ENCODE measurements around the gene SLC25A19.
A peak's percentile ranks its signal among the peaks of the same experiment; 100 is the strongest.
"Not testable (repeated sequence)": the region's sequence is repeated elsewhere in the genome, so short reads cannot be mapped to it uniquely, and the experiment has no call there.

The SLC25A19 gene

GRCh38 chr17:75316253-75316652 lies 27.0 kb upstream of the SLC25A19 start:
- Mint-ChIP-seq H3K36me3 (ENCODE audit: low read depth) (peaks cover 31% of the 10 kb centered on the region), H3K4me3 (peak overlapping the region; percentile 20), H3K9me3 (no peaks in the 10 kb centered on the region), H3K27me3 (no peaks in the 10 kb centered on the region), H3K4me1 (ENCODE audit: low read depth) (peaks cover 49% of the 10 kb centered on the region), H3K27ac (peak overlapping the region; percentile 88)

GRCh38 chr17:75315541-75316243 lies 26.5 kb upstream of the SLC25A19 start:
- H3K4me1 Mint-ChIP-seq (ENCODE audit: low read depth) = peaks cover 49% of the 10 kb centered on the region

GRCh38 chr17:75313941-75314551 lies 24.8 kb upstream of the SLC25A19 start:
- no peaks in the 10 kb centered on the region for H3K9me3 Mint-ChIP-seq
- peak overlapping the region; percentile 79 for H3K27ac Mint-ChIP-seq
- H3K36me3 Mint-ChIP-seq (ENCODE audit: low read depth) = peaks cover 14% of the 10 kb centered on the region
- H3K27me3 Mint-ChIP-seq = no peaks in the 10 kb centered on the region
- H3K4me3 Mint-ChIP-seq = peak overlapping the region; percentile 20
- H3K4me1 Mint-ChIP-seq (ENCODE audit: low read depth) = peaks cover 49% of the 10 kb centered on the region

More at GRCh38 chr17:75315541-75316243, 26.5 kb upstream of the SLC25A19 start:
- Mint-ChIP-seq H3K27ac (peak overlapping the region; percentile 88), H3K27me3 (no peaks in the 10 kb centered on the region), H3K9me3 (no peaks in the 10 kb centered on the region), H3K4me3 (peak overlapping the region; percentile 20), H3K36me3 (ENCODE audit: low read depth) (peaks cover 25% of the 10 kb centered on the region)

GRCh38 chr17:75308732-75309629 lies 19.7 kb upstream of the SLC25A19 start:
- peaks cover 18% of the 10 kb centered on the region for H3K4me1 Mint-ChIP-seq (ENCODE audit: low read depth)
- H3K27ac Mint-ChIP-seq = no peak overlapping the region
- H3K9me3 Mint-ChIP-seq = no peaks in the 10 kb centered on the region
- H3K36me3 Mint-ChIP-seq (ENCODE audit: low read depth) = no peaks in the 10 kb centered on the region
- no peak overlapping the region for H3K4me3 Mint-ChIP-seq
- no peaks in the 10 kb centered on the region for H3K27me3 Mint-ChIP-seq

GRCh38 chr17:75307957-75308731 lies 18.9 kb upstream of the SLC25A19 start:
- no peaks in the 10 kb centered on the region for H3K9me3 Mint-ChIP-seq
- H3K27me3 Mint-ChIP-seq = no peaks in the 10 kb centered on the region
- H3K36me3 Mint-ChIP-seq (ENCODE audit: low read depth) = no peaks in the 10 kb centered on the region
- no peak overlapping the region for H3K4me3 Mint-ChIP-seq
- no peak overlapping the region for H3K27ac Mint-ChIP-seq
- peaks cover 11% of the 10 kb centered on the region for H3K4me1 Mint-ChIP-seq (ENCODE audit: low read depth)

- Mint-ChIP-seq H3K4me3 (no peak overlapping the region), H3K4me1 (ENCODE audit: low read depth) (peaks cover 20% of the 10 kb centered on the region), H3K36me3 (ENCODE audit: low read depth) (no peaks in the 10 kb centered on the region), H3K27me3 (no peaks in the 10 kb centered on the region), H3K9me3 (no peaks in the 10 kb centered on the region), H3K27ac (no peak overlapping the region)
These were observed 12.4 kb upstream of the SLC25A19 start for GRCh38 chr17:75301502-75302206.

- H3K9me3 Mint-ChIP-seq = no peaks in the 10 kb centered on the region
- H3K36me3 Mint-ChIP-seq (ENCODE audit: low read depth) = no peaks in the 10 kb centered on the region
- no peak overlapping the region for H3K4me3 Mint-ChIP-seq
- H3K27me3 Mint-ChIP-seq = no peaks in the 10 kb centered on the region
- peaks cover 26% of the 10 kb centered on the region for H3K4me1 Mint-ChIP-seq (ENCODE audit: low read depth)
- H3K27ac Mint-ChIP-seq = no peak overlapping the region
These were observed 11.8 kb upstream of the SLC25A19 start for GRCh38 chr17:75301049-75301448.

GRCh38 chr17:75300280-75300679 lies 11.0 kb upstream of the SLC25A19 start:
- Mint-ChIP-seq H3K4me1 (ENCODE audit: low read depth) (peaks cover 34% of the 10 kb centered on the region), H3K4me3 (no peak overlapping the region), H3K9me3 (no peaks in the 10 kb centered on the region), H3K36me3 (ENCODE audit: low read depth) (no peaks in the 10 kb centered on the region), H3K27ac (no peak overlapping the region), H3K27me3 (no peaks in the 10 kb centered on the region)

GRCh38 chr17:75295201-75296158 lies 6.2 kb upstream of the SLC25A19 start:
- peaks cover 64% of the 10 kb centered on the region for H3K4me1 Mint-ChIP-seq (ENCODE audit: low read depth)
- no peaks in the 10 kb centered on the region for H3K9me3 Mint-ChIP-seq
- no peaks in the 10 kb centered on the region for H3K36me3 Mint-ChIP-seq (ENCODE audit: low read depth)
- H3K4me3 Mint-ChIP-seq = peak overlapping the region; percentile 27
- H3K27ac Mint-ChIP-seq = peak overlapping the region; percentile 83
- no peaks in the 10 kb centered on the region for H3K27me3 Mint-ChIP-seq

GRCh38 chr17:75292810-75293448 lies 3.7 kb upstream of the SLC25A19 start:
- not testable (repeated sequence) for H3K36me3 Mint-ChIP-seq (ENCODE audit: low read depth); H3K27me3 Mint-ChIP-seq; H3K4me3 Mint-ChIP-seq; H3K9me3 Mint-ChIP-seq; H3K27ac Mint-ChIP-seq
- peaks cover 65% of the 10 kb centered on the region for H3K4me1 Mint-ChIP-seq (ENCODE audit: low read depth)

GRCh38 chr17:75289832-75290337 lies 652 bp upstream of the SLC25A19 start:
- H3K4me3 Mint-ChIP-seq = peak overlapping the region; percentile 93
- peak overlapping the region; percentile 100 for H3K27ac Mint-ChIP-seq
- H3K36me3 Mint-ChIP-seq (ENCODE audit: low read depth) = peaks cover 22% of the 10 kb centered on the region
- H3K9me3 Mint-ChIP-seq = no peaks in the 10 kb centered on the region
- no peaks in the 10 kb centered on the region for H3K27me3 Mint-ChIP-seq
- peaks cover 44% of the 10 kb centered on the region for H3K4me1 Mint-ChIP-seq (ENCODE audit: low read depth)

GRCh38 chr17:75288770-75289114 lies 491 bp downstream of the SLC25A19 start:
- peak overlapping the region; percentile 93 for H3K4me3 Mint-ChIP-seq
- H3K27ac Mint-ChIP-seq = peak overlapping the region; percentile 100
- H3K36me3 Mint-ChIP-seq (ENCODE audit: low read depth) = peaks cover 29% of the 10 kb centered on the region
- H3K9me3 Mint-ChIP-seq = no peaks in the 10 kb centered on the region
- H3K27me3 Mint-ChIP-seq = no peaks in the 10 kb centered on the region
- H3K4me1 Mint-ChIP-seq (ENCODE audit: low read depth) = peaks cover 35% of the 10 kb centered on the region

- Mint-ChIP-seq H3K36me3 (ENCODE audit: low read depth) (peaks cover 33% of the 10 kb centered on the region), H3K27me3 (no peaks in the 10 kb centered on the region), H3K4me3 (peak overlapping the region; percentile 93), H3K9me3 (no peaks in the 10 kb centered on the region), H3K27ac (peak overlapping the region; percentile 100), H3K4me1 (ENCODE audit: low read depth) (peaks cover 35% of the 10 kb centered on the region)
These were observed 874 bp downstream of the SLC25A19 start for GRCh38 chr17:75288359-75288758.

Data from stimulated activated naive CD8-positive, alpha-beta T cell treated with anti-CD3 and anti-CD28 coated beads, Interleukin-15, Interleukin-2, amounts not matched to agents 100 ng/mL and 50 ng/mL, for 24 hours (primary cell).